HG03457 (cell line): ENCODE measurements around the gene HSPA12A.

Experiments used
- ATAC-seq: cut with Tn5 transposase; IDR thresholded peaks from one replicate; pipeline ENCODE4 v1.9.1; 2021; ENCODE audit warnings: moderate number of reproducible peaks; ENCODE audit not compliant: unreplicated experiment

HSPA12A gene, protein sequence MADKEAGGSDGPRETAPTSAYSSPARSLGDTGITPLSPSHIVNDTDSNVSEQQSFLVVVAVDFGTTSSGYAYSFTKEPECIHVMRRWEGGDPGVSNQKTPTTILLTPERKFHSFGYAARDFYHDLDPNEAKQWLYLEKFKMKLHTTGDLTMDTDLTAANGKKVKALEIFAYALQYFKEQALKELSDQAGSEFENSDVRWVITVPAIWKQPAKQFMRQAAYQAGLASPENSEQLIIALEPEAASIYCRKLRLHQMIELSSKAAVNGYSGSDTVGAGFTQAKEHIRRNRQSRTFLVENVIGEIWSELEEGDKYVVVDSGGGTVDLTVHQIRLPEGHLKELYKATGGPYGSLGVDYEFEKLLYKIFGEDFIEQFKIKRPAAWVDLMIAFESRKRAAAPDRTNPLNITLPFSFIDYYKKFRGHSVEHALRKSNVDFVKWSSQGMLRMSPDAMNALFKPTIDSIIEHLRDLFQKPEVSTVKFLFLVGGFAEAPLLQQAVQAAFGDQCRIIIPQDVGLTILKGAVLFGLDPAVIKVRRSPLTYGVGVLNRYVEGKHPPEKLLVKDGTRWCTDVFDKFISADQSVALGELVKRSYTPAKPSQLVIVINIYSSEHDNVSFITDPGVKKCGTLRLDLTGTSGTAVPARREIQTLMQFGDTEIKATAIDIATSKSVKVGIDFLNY

GRCh38 chr10:116742367-116743265, at the start of gene HSPA12A:
HSPA12A (minus strand) TSS chr10:116742566; CDS start chr10:116742469, 97 bp downstream.
- ATAC-seq = peak; percentile 92

DNA sequence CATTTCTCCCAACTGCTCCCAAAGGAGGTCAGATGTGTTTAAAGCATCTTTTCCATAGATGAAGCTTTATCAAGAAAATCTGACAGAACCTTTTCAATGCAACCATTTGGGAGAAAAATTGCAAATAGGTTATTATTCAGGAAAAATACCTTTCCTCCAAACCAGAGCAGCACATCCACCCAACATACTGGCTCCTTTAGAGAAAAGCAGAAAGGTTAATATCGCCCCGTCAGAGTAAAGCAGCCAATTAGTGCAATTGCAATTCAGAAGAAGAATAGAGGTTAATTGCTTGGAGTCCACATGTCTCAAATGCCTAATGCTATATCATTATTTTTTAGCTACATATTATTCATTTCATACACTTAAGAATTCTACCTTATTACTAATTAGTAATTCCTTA, 48.9 kb upstream of the HSPA12A start:
- ATAC-seq = no peak

DNA sequence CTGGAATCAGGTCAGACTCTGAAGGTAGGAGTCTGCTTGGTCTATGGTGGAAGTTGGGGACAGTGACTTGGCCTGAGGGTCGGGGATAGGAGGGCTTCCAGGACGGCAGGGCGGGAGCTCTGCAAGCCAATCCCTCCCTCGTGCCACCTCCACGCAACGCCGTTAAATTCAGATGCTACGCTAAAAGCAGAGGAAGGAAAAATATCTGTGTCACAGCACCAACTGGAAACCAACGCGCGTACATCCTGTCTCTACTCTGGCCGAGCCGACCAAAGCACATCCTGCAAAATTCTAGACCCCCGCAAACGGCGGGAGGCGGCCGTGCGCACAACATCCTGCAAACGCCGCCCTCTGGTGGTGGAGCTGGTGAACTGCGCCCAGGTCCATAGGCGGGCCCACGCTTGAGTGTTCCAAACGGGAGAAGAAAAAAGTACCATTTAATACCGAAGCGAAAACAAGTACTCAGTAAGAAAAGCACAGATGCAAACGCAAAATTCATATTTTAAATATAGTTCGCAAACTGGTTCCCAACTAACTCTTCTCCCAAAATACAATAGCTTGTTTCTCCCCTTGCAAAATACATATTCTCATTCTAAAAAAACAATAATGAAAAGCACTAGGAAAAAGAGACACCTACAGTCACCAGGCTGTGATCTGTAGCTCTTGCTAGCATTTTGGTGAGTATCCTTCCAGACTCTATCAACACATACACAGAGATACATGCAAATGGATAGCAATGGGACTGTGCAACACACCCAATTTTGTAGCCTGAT, 45.7 kb upstream of the HSPA12A start:
- ATAC-seq = peak; percentile 62

- ATAC-seq = no peak
These were observed 44.8 kb upstream of the HSPA12A start for GRCh38 chr10:116787053-116787659.

GRCh38 chr10:116785867-116786266, 43.5 kb upstream of the HSPA12A start:
- ATAC-seq = no peak

GRCh38 chr10:116785282-116785681, 42.9 kb upstream of the HSPA12A start:
- no peak for ATAC-seq

DNA sequence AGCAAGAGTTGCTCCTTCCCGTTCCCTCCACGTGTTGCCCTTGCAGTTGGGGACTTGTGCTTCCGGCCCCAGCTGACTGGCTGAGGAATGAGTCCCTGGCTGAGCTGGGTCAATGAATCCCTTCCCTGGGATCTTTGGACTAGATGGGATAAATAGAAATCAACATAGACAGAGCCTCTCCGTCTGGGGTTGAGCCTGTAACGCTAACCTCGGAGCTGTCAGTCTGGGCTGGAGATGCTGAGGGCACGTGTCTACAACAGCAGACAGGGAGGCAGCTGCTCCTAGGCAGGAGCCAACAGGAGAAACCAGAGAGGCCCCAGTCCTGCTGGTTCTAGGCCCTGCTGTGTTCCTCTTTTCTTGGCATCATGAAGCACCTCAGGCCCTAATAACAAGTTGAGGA, 42.3 kb upstream of the HSPA12A start:
- ATAC-seq = no peak

- ATAC-seq = no peak
These were observed 41.7 kb upstream of the HSPA12A start for GRCh38 chr10:116784035-116784434.

DNA sequence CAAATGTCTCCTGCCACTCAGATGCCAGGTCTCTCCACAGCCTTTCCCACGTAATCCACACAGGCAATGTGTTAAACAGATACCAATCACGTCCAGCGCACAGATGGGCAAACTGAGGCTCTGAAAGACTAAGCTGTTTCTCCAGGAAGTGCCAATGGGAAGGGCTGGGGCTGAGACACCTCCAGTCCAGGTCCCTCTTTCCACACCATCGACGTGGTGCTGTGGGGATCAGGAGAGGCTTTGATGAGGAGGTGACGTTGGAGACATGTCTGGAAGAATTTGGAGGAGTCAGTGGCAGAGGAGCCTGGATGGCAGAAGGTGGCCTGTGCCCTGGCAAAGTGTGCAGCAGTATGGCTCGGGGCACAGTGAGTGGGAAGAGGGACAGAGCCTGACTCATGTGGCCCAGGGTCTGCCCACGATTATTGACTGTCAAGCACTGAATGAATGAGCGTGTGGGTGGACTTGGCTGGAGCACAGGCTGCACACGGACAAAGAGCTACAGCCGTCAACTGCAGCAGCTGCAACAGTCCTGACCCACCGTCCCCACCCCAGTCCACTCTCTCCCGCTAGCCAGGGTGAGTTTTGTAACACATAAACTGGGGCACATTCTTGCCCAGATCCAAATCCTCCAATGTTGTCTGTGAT, 40.8 kb upstream of the HSPA12A start:
- ATAC-seq = no peak

- ATAC-seq = no peak
These were observed 39.1 kb upstream of the HSPA12A start for GRCh38 chr10:116781370-116781884.

- ATAC-seq = no peak
These were observed 38.4 kb upstream of the HSPA12A start for GRCh38 chr10:116780691-116781205.

DNA sequence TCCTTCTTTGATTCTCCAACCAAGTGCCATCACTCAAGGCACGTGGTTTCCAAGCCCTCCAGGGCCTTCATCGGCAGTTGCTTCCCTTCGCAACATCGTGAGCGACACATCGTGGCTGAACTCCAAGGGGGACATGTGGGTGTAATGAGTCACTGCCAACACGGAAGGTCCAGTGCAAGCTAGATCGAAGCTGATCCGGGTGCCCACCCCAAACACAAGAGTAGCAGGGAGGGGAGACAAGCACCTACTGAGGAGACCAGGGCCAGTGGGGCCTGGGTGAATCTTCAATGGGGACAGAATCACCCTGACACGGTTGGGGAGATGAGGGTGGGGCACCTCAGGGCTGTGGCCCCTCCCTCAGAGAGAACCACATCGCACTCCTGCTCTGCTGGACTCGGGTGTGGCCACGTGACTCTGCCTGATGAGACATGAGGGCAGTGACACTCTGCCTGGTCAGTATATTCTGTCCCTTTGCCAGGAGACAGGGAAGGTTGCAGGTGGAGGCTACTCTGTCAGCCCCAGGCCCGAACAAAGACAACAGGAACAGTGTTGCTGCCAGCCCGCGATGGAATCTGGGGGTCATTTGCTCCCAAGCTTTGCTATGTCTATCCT, 36.8 kb upstream of the HSPA12A start:
- ATAC-seq = no peak

DNA sequence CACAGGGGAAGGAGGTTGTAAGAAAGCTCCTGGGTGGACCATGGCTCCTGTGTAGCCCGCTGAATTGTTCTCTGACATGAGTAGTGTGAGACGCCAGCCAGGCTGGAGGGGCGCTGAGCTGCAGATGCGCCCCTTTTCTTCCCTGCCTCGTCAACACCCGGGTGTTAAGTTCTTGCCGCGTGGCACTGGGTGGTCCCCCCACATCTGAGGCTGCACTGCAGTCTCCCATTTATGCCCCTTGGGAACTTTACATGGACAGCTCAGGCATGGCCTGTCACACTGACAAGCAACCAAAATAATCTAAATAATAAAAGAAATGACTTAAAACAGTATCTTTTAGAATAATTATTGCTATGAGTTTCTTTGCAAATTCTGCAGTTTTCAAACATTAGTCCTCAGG, 34.6 kb upstream of the HSPA12A start:
- no peak for ATAC-seq

DNA sequence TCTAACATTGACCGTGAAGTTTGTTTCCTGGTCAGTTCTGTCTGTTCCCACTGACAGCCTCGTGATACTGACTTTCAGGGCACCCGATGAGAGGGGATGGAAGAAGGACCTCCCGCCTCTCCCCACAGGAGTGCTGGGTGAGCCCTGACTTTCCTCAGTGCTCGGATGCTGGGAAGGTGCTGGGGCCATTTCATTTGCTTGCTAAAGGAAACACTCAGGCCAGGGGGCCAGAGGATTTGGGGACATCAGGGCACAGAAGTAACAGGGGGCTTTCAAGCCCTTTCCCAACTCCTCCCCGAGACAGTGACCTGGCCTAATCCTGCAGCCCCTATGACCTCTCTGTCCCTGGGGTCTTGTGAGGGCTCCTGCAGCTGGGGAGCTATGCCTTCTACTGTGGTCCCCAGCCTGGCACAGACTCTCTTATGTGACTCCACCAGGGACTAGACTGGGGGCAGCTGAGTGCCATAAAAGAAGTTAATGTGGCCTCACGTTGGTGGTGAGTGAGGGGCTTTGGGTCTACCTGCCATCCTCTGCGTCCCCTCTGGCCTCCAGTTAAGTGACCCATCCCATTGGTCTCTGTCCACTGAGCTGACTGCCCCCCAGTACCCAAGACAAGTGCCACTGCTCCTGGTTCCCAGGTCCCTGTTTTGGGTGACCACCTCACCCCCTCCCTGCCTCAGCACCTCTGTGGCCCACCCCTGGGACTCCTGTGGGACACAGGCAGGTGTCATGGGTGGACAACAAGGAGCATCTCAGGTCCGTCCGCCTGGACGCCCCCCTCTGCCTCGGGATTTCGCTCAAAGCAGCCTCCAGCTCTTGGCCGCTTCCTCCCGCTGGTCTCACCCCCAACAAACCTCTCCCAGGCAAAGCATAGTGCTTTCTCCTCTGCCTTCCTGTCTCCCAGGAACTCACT, 33.4 kb upstream of the HSPA12A start:
- no peak for ATAC-seq

- ATAC-seq = no peak
These were observed 32.4 kb upstream of the HSPA12A start for GRCh38 chr10:116774728-116775151.

DNA sequence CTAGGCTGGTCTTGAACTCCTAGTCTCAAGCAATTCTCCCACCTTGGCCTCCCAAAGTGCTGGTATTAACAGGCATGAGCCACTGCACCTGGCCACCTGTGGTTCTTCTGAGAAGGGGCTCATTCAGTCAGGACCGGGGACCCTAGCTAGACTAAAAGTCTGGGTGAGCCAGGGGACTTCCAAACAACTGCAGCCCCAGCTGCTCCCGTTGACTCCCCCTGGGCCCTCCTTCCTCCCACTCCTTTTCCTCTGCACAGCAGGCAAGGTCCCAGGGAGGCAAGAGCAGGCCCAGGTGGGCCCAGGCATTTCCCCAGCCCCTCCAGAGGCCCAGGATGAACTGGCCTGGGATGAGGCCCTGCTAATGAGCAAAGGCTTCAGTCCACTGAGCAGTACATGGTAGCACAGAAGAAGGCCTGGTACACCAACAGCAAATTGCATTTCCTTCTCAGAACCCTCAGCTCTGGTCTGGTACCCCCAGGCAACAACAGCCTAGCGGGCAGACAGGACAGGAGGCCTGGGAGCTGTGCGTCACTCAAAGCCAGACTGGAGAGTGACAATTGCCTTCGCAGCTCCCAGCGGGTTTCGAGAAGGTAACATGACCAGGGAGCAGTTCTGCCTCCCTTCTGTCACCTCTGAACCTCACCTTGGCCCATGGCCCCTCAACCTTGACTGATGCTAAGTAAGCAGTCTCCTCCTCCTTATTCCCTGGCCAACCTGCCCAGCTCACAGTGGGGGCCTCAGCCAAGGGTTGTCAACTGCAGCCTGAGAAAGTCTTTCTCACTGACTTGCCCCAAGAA, 30.7 kb upstream of the HSPA12A start:
- no peak for ATAC-seq
